Measurements from ENCODE around the gene PRDX2. TPM values are rescaled to one million over a fixed set of nuclear protein-coding genes. Genes with fewer than 3 reads are reported as not detected.

PRDX2 gene
- total RNA-seq, 1 experiment from 2014 or later = 746 TPM

GRCh38 chr19:12754465-12755196 is 47.0 kb downstream of the PRDX2 start:
- Histone ChIP-seq H3K4me3 (ENCODE audit: low read length) (no peak overlapping the region), H3K27ac (ENCODE audit: low read length) (no peak overlapping the region), H3K9ac (ENCODE audit: low read length) (no peak overlapping the region), H3K36me3 (ENCODE audit: low read depth, low read length) (no peaks in the 10 kb centered on the region), H3K9me2 (replicated peaks; ENCODE audit: low read length) (no peaks in the 10 kb centered on the region), H2AFZ (ENCODE audit: low read length) (no peak overlapping the region), H4K20me1 (ENCODE audit: low read length) (no peaks in the 10 kb centered on the region), H3K4me1 (ENCODE audit: insufficient read depth, low read length) (peaks cover 10% of the 10 kb centered on the region), H3F3A (ENCODE audit: low read length, unreplicated experiment) (no peaks in the 10 kb centered on the region), H3K9me3 (ENCODE audit: low read length) (no peaks in the 10 kb centered on the region), H3K27me3 (ENCODE audit: low read length) (peaks cover 11% of the 10 kb centered on the region), H3K4me2 (ENCODE audit: low read length) (no peak overlapping the region), H3K79me2 (ENCODE audit: low read length) (no peaks in the 10 kb centered on the region)
- TF ChIP-seq EZH2 (IDR thresholded peaks at IDR 0.05; ENCODE audit: low read length, unreplicated experiment) (no peak), EZH2phosphoT487 (IDR thresholded peaks at IDR 0.05; ENCODE audit: borderline replicate concordance, low read length) (no peak), CTCF (conservative IDR thresholded peaks at IDR 0.05; ENCODE audit: low read depth, low read length) (no peak)
- ChIA-PET CTCF (no interaction called here), POLR2A (ENCODE audit: unreplicated experiment) (interaction anchor here (0.6 kb wide), 1 partner anchor 39 kb away, joined by 5 read pairs; no protein-coding TSS in a partner anchor)
- intact Hi-C loops (cut with micrococcal nuclease) = no loop called here
- no peak for DNase-seq
- ATAC-seq = no peak
- BruUV-seq (replicated peaks) = no TSS peak

GRCh38 chr19:12752056-12752781 is 49.4 kb downstream of the PRDX2 start:
- H3K4me1 ChIP-seq (ENCODE audit: insufficient read depth, low read length) = peaks cover 12% of the 10 kb centered on the region
- no TSS peak for BruUV-seq (replicated peaks)
- H3K4me3 ChIP-seq (ENCODE audit: low read length) = no peak overlapping the region
- no peak overlapping the region for H3K27ac ChIP-seq (ENCODE audit: low read length)
- no peaks in the 10 kb centered on the region for H3F3A ChIP-seq (ENCODE audit: low read length, unreplicated experiment)
- peaks cover 11% of the 10 kb centered on the region for H3K27me3 ChIP-seq (ENCODE audit: low read length)
- H3K9ac ChIP-seq (ENCODE audit: low read length) = no peak overlapping the region
- H3K79me2 ChIP-seq (ENCODE audit: low read length) = no peaks in the 10 kb centered on the region
- intact Hi-C loops (cut with micrococcal nuclease) = no loop called here
- POLR2A ChIA-PET (ENCODE audit: unreplicated experiment) = interaction anchor here (0.6 kb wide), 1 partner anchor 28 kb away, joined by 5 read pairs; the partner anchor contains the start of gene TNPO2
- H2AFZ ChIP-seq (ENCODE audit: low read length) = no peak overlapping the region
- H3K9me2 ChIP-seq (replicated peaks; ENCODE audit: low read length) = no peaks in the 10 kb centered on the region
- CTCF ChIA-PET = interaction anchor here (0.6 kb wide), 1 partner anchor 36 kb away, joined by 9 read pairs; no protein-coding TSS in a partner anchor
- no peak for TF ChIP-seq EZH2 (IDR thresholded peaks at IDR 0.05; ENCODE audit: low read length, unreplicated experiment)
- TF ChIP-seq EZH2phosphoT487 (IDR thresholded peaks at IDR 0.05; ENCODE audit: borderline replicate concordance, low read length) = no peak
- TF ChIP-seq CTCF (conservative IDR thresholded peaks at IDR 0.05; ENCODE audit: low read depth, low read length) = no peak
- ATAC-seq (no peak), DNase-seq (no peak)
- peaks cover 11% of the 10 kb centered on the region for H3K36me3 ChIP-seq (ENCODE audit: low read depth, low read length)
- H3K4me2 ChIP-seq (ENCODE audit: low read length) = no peak overlapping the region
- H3K9me3 ChIP-seq (ENCODE audit: low read length) = no peaks in the 10 kb centered on the region
- no peaks in the 10 kb centered on the region for H4K20me1 ChIP-seq (ENCODE audit: low read length)

Measured in PC-3 (cell line).